K562 (cell line): ENCODE measurements around the gene MAST4. TPM values are rescaled to one million over a fixed set of nuclear protein-coding genes. Genes with fewer than 3 reads are reported as not detected.

Experiments
- ATAC-seq: fragments of 200-7000 bp; cut with Tn5 transposase; 3 replicates; pipeline ENCODE4 v1.9.1; 2020; ENCODE audit warnings: moderate library complexity
- BruUV-seq: library from RNA; stranded (reverse); fragments of 400-500 nt; replicated peaks from 2 replicates; lab custom pipeline; 2021; lab: Mats Ljungman, UMichigan
- CTCF ChIA-PET: fragments of 300-600 bp; formaldehyde crosslinking; extraction: SDS; loops from one replicate; lab custom pipeline; 2021; ENCODE audit warnings: low intra/inter-chr PET ratio; lab: Yijun Ruan, JAX
- POLR2A ChIA-PET: fragments of 300-600, 350-650 bp; sonication (Branson Sonifier 250); formaldehyde crosslinking; extraction: SDS; loops from one replicate; lab custom pipeline; 2021; ENCODE audit warnings: antibody characterized with exemption, inconsistent platforms; lab: Yijun Ruan, JAX
- DNase-seq, 4 experiments: peaks; one replicate each; pipeline versions ENCODE4 v3.0.0 to v3.0.0-alpha.2; 2011 to 2018; ENCODE audit warnings: low spot score in 3 of 4, mixed read lengths in 3 of 4; ENCODE audit errors: extremely low read depth in 1 of 4
- FAIRE-seq: peaks from 2 replicates; lab custom pipeline; 2011; peaks lifted over from hg19 to GRCh38; lab: Jason Lieb, UNC
- H2AFZ ChIP-seq: 2 replicates; pipeline ENCODE4 v1.6.0; 2011; ENCODE audit warnings: low read depth, low read length, control low read depth, inconsistent platforms
- H3K27ac ChIP-seq: fragments of 200-600 bp; 3 replicates; pipeline ENCODE4 v1.8.0; 2011; ENCODE audit warnings: low read depth, mild to moderate bottlenecking, control low read depth, inconsistent platforms, low read length, moderate library complexity, mixed read lengths; ENCODE audit errors: extremely low read depth
- H3K27me3 ChIP-seq, 2 experiments: fragments of 300-600 bp in 1 of 2; 2 replicates in 1 of 2; 3 replicates in 1 of 2; pipeline versions ENCODE4 v1.6.0 to v1.8.0; 2011; ENCODE audit warnings: inconsistent platforms in 2 of 2, low read length in 2 of 2, mild to moderate bottlenecking in 1 of 2, mixed read lengths in 1 of 2, moderate library complexity in 1 of 2; ENCODE audit not compliant: control insufficient read depth in 2 of 2, insufficient read depth in 2 of 2
- H3K36me3 ChIP-seq: fragments of 300-600 bp; 3 replicates; pipeline ENCODE4 v1.8.0; 2011; ENCODE audit warnings: mild to moderate bottlenecking, low read length, inconsistent platforms; ENCODE audit not compliant: control insufficient read depth, insufficient read depth
- H3K4me1 ChIP-seq, 2 experiments: fragments of 200-600 bp in 1 of 2; replicated peaks in 1 of 2; 2 replicates in 1 of 2; 3 replicates in 1 of 2; pipeline versions ENCODE4 v1.5.1 to v1.8.0; 2011; ENCODE audit warnings: inconsistent platforms in 2 of 2, low read length in 2 of 2, mild to moderate bottlenecking in 1 of 2, mixed read lengths in 1 of 2, moderate library complexity in 1 of 2; ENCODE audit not compliant: control insufficient read depth in 2 of 2, insufficient read depth in 2 of 2
- H3K4me2 ChIP-seq: 2 replicates; pipeline ENCODE4 v1.6.1; 2011; ENCODE audit warnings: low read length, control low read depth, inconsistent platforms, mixed read lengths; ENCODE audit not compliant: insufficient read depth
- H3K4me3 ChIP-seq: fragments of 200-600 bp; sonication (generic), shearing (Covaris generic); 2 replicates; pipeline ENCODE4 v1.5.1; 2016; ENCODE audit warnings: control low read depth, inconsistent platforms
- H3K79me2 ChIP-seq: fragments of 200-600 bp; 3 replicates; pipeline ENCODE4 v1.8.0; 2011; ENCODE audit warnings: low read length, inconsistent platforms; ENCODE audit not compliant: control insufficient read depth, insufficient read depth
- H3K9ac ChIP-seq, 2 experiments: 2 replicates each; pipeline versions ENCODE4 v1.6.0 to v1.6.1; 2011; ENCODE audit warnings: low read depth in 2 of 2, low read length in 2 of 2, control low read depth in 1 of 2, inconsistent platforms in 1 of 2, mild to moderate bottlenecking in 1 of 2, mixed read lengths in 1 of 2; ENCODE audit not compliant: insufficient read depth in 1 of 2
- H3K9me1 ChIP-seq: one replicate; pipeline ENCODE4 v1.6.0; 2011; ENCODE audit warnings: inconsistent platforms, mild to moderate bottlenecking, low read length, moderate library complexity; ENCODE audit not compliant: control insufficient read depth, insufficient read depth
- H3K9me3 ChIP-seq: replicated peaks from 2 replicates; pipeline ENCODE4 v1.5.1; 2011; ENCODE audit warnings: low read depth, low read length, inconsistent platforms; ENCODE audit not compliant: control insufficient read depth, insufficient read depth
- H4K20me1 ChIP-seq: replicated peaks from 2 replicates; pipeline ENCODE4 v1.6.1; 2011; ENCODE audit warnings: low read length, inconsistent platforms, mixed read lengths; ENCODE audit not compliant: control insufficient read depth, insufficient read depth
- CHCHD3 ChIP-seq: fragments of 250-450 bp; sonication (Bioruptor Pico); IDR thresholded peaks from 2 replicates; pipeline ENCODE4 v2.1.2; 2022; ENCODE audit warnings: mild to moderate bottlenecking
- COPS2 ChIP-seq: fragments of 450-650 bp; conservative IDR thresholded peaks from 2 replicates; pipeline ENCODE4 v1.6.1; 2016; ENCODE audit warnings: mild to moderate bottlenecking, moderate library complexity
- ETS2 ChIP-seq: IDR thresholded peaks from 2 replicates; pipeline ENCODE4 v1.6.1; 2016; ENCODE audit warnings: borderline replicate concordance, missing genetic modification characterization, mild to moderate bottlenecking, moderate library complexity, missing compliant biosample characterization; ENCODE audit not compliant: poor library complexity, severe bottlenecking
- FOXA1 ChIP-seq: fragments of 450-650 bp; IDR thresholded peaks from 2 replicates; pipeline ENCODE4 v1.6.1; 2016; ENCODE audit warnings: mild to moderate bottlenecking, borderline replicate concordance
- HDAC3 ChIP-seq: fragments of 450-650 bp; IDR thresholded peaks from 2 replicates; pipeline ENCODE4 v1.6.1; 2018; ENCODE audit warnings: borderline replicate concordance, mild to moderate bottlenecking, moderate library complexity; ENCODE audit not compliant: partially characterized antibody
- NR2F6 ChIP-seq: fragments of 450-650 bp; formaldehyde crosslinking; IDR thresholded peaks from 2 replicates; pipeline ENCODE4 v1.4.0; 2020; ENCODE audit warnings: mild to moderate bottlenecking
- SMAD1 ChIP-seq: fragments of 150-350 bp; IDR thresholded peaks from 2 replicates; pipeline ENCODE4 v1.6.1; 2014; ENCODE audit warnings: low read length, low read depth; ENCODE audit not compliant: partially characterized antibody
- SNIP1 ChIP-seq: fragments of 450-650 bp; IDR thresholded peaks from 2 replicates; pipeline ENCODE4 v1.7.1; 2017; ENCODE audit warnings: low read depth, mild to moderate bottlenecking
- SRSF1 ChIP-seq: fragments of 200-400 bp; formaldehyde crosslinking; IDR thresholded peaks from 2 replicates; pipeline ENCODE4 v1.6.1; 2017; ENCODE audit warnings: mild to moderate bottlenecking, low read depth, low read length, moderate library complexity
- ZFP36 ChIP-seq: fragments of 150-350 bp; IDR thresholded peaks from 2 replicates; pipeline ENCODE4 v1.6.1; 2018; ENCODE audit warnings: low read length, low read depth; ENCODE audit not compliant: partially characterized antibody
- ZNF146 ChIP-seq: IDR thresholded peaks from one replicate; pipeline ENCODE4 v1.6.1; 2018; ENCODE audit warnings: missing compliant biosample characterization; ENCODE audit not compliant: unreplicated experiment
- ZNF24 ChIP-seq: fragments of 450-650 bp; IDR thresholded peaks from 2 replicates; pipeline ENCODE4 v1.6.1; 2016
- WGBS: fragments of 100-300 bp; shearing (Covaris generic); methylation state at CpG from one replicate; pipeline ENCODE4 v1.1.6; 2016; ENCODE audit warnings: low coverage, mixed read lengths; ENCODE audit not compliant: insufficient coverage; ENCODE audit errors: missing lambda C conversion rate; 5-methylcytosine and 5-hydroxymethylcytosine counted together
- in situ Hi-C: fragments of 300-500 bp; cut with MboI; formaldehyde crosslinking; loops from 4 replicates; pipeline ENCODE4 v1.15.0; 2018; ENCODE audit warnings: inconsistent platforms, mixed read lengths
- intact Hi-C: fragments of 100-400 bp; cut with micrococcal nuclease; formaldehyde crosslinking; loops from 2 replicates; pipeline ENCODE4 v1.14.2; 2022
- polyA plus RNA-seq, 8 experiments: library from polyadenylated mRNA; depleted of rRNA in 4 of 8; stranded (reverse) in 5 of 8; unstranded in 3 of 8; fragments of >200 nt; fragmentation: Nextera tagmentation in 2 of 8; fragmentation: Illumina TruSeq in 1 of 8; extraction: Ambion mirVana in 2 of 8; extraction: Trizol in 1 of 8; gene quantifications; 2 replicates each; pipeline versions ENCODE4 v1.2.1 to v1.2.3, GENCODE V29; 2011 to 2014; ENCODE audit warnings: inconsistent platforms in 1 of 8, missing spikeins in 1 of 8
- total RNA-seq, 7 experiments: library from RNA; depleted of rRNA in 6 of 7; stranded (reverse); fragments of >200 nt in 6 of 7; fragmentation: Illumina TruSeq in 2 of 7; extraction: Trizol in 2 of 7; gene quantifications; 2 replicates each; pipeline versions ENCODE4 v1.2.1 to v1.2.3, GENCODE V29; 2011 to 2021; ENCODE audit warnings: low replicate concordance in 1 of 7
- TF ChIP-seq, protein P1 (sequence below): fragments of 250-450 bp; sonication (Bioruptor Pico); IDR thresholded peaks from 2 replicates; pipeline ENCODE4 v1.8.0; 2022; ENCODE audit warnings: inconsistent platforms
- TF ChIP-seq, protein P2 (sequence below): fragments of 450-650 bp; IDR thresholded peaks from 2 replicates; pipeline ENCODE4 v1.6.1; 2016; ENCODE audit warnings: low read depth, mild to moderate bottlenecking, moderate library complexity

The MAST4 gene
- total and polyA plus RNA-seq, 9 of the 15 experiments (the other 6 are each of a cell fraction or from before 2014, with no cell fraction given) = 0.88 to 10.1 (median 5.2) TPM

DNA sequence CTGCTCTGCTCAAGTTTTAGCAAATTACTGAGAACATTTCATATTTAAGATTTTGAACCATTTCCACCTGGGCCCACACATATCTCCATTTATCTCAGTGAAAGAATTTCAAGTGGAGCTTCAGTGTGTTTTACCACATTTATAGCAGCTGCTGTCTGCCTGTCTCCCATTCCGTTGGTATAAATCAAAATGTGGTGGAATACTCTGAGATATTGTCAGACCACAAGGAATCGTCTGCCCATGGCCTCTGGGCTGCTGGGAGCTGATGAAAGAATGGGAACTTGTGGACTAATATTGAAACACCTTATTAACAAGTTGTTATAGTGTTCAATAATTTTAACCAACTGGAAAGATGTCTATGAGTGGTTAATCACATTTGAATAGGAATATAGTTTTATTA, 33.3 kb downstream of the MAST4 start:
- BruUV-seq = no TSS peak
- ChIA-PET POLR2A (no interaction called here), CTCF (no interaction called here)
- TF ChIP-seq SNIP1 = no peak
- TF ChIP-seq HDAC3 = no peak
- TF ChIP-seq ZFP36 = no peak
- TF ChIP-seq, protein P1, sequence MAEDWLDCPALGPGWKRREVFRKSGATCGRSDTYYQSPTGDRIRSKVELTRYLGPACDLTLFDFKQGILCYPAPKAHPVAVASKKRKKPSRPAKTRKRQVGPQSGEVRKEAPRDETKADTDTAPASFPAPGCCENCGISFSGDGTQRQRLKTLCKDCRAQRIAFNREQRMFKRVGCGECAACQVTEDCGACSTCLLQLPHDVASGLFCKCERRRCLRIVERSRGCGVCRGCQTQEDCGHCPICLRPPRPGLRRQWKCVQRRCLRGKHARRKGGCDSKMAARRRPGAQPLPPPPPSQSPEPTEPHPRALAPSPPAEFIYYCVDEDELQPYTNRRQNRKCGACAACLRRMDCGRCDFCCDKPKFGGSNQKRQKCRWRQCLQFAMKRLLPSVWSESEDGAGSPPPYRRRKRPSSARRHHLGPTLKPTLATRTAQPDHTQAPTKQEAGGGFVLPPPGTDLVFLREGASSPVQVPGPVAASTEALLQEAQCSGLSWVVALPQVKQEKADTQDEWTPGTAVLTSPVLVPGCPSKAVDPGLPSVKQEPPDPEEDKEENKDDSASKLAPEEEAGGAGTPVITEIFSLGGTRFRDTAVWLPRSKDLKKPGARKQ (CRISPR knock-in tag) = no peak
- no peak for TF ChIP-seq ETS2
- no peak for TF ChIP-seq FOXA1
- no peak for TF ChIP-seq ZNF146
- TF ChIP-seq, protein P2, sequence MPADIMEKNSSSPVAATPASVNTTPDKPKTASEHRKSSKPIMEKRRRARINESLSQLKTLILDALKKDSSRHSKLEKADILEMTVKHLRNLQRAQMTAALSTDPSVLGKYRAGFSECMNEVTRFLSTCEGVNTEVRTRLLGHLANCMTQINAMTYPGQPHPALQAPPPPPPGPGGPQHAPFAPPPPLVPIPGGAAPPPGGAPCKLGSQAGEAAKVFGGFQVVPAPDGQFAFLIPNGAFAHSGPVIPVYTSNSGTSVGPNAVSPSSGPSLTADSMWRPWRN = no peak
- TF ChIP-seq SRSF1 = no peak
- TF ChIP-seq COPS2 = no peak
- no peak for TF ChIP-seq CHCHD3 (CRISPR knock-in tag)
- no peak for TF ChIP-seq NR2F6 (CRISPR knock-in tag)
- TF ChIP-seq ZNF24 = no peak
- no peak for TF ChIP-seq SMAD1
- ATAC-seq = no peak
- H3K9me3 ChIP-seq = no peaks in the 10 kb centered on the region
- no peaks in the 10 kb centered on the region for H3K79me2 ChIP-seq
- no peak overlapping the region for H3K4me2 ChIP-seq
- WGBS = 0% methylated on average over 2 of the region's 2 CpGs
- H2AFZ ChIP-seq = no peak overlapping the region
- intact Hi-C loops = no loop called here
- H3K4me3 ChIP-seq = no peak overlapping the region
- H3K9me1 ChIP-seq = no peaks in the 10 kb centered on the region
- no peak overlapping the region for H3K9ac ChIP-seq
- no peak overlapping the region for H3K27ac ChIP-seq
- H3K36me3 ChIP-seq = no peaks in the 10 kb centered on the region
- H4K20me1 ChIP-seq = no peaks in the 10 kb centered on the region
- DNase-seq = no peak
- in situ Hi-C loops = no loop called here
- no peak for FAIRE-seq
- no peaks in the 10 kb centered on the region for H3K4me1 ChIP-seq
- no peaks in the 10 kb centered on the region for H3K27me3 ChIP-seq
